CD4-positive, alpha-beta T cell (primary cell): Measurements from ENCODE around the gene TNS3. TPM values are rescaled to one million over a fixed set of nuclear protein-coding genes. Genes with fewer than 3 reads are reported as not detected.

Experiments used
- ATAC-seq: fragments of 200-7000 bp; cut with Tn5 transposase; one replicate; pipeline ENCODE4 v1.10.0; 2022; ENCODE audit warnings: mild to moderate bottlenecking; ENCODE audit not compliant: poor library complexity
- CTCF ChIA-PET: fragments of 350-600 bp; sonication (Branson Sonifier 250); formaldehyde crosslinking; loops from one replicate; lab custom pipeline; 2021; ENCODE audit warnings: antibody characterized with exemption, inconsistent platforms; lab: Charles Lee
- POLR2A ChIA-PET: fragments of 350-600 bp; sonication (Branson Sonifier 250); formaldehyde crosslinking; loops from one replicate; lab custom pipeline; 2021; ENCODE audit warnings: antibody characterized with exemption, inconsistent platforms; lab: Charles Lee
- DNase-seq, 14 experiments: peaks; one replicate each; pipeline ENCODE4 v3.0.0-alpha.2; 2013 to 2020; ENCODE audit warnings: mixed read lengths in 2 of 14
- H3K27ac ChIP-seq, 2 donors: one replicate each; pipeline versions ENCODE4 v1.5.1 to v1.7.0; 2013; ENCODE audit warnings: low read length in 2 of 2, low read depth in 1 of 2, mild to moderate bottlenecking in 1 of 2
- H3K27me3 ChIP-seq, 2 experiments: 1 replicate in 1 of 2; 2 replicates in 1 of 2; pipeline versions ENCODE4 v1.6.1 to v1.7.0; 2013; ENCODE audit warnings: low read length in 2 of 2, control low read depth in 1 of 2, mild to moderate bottlenecking in 1 of 2, moderate library complexity in 1 of 2; ENCODE audit not compliant: insufficient read depth in 2 of 2, control insufficient read depth in 1 of 2
- H3K36me3 ChIP-seq: one replicate; pipeline ENCODE4 v1.6.1; 2013; ENCODE audit warnings: low read length, control low read depth; ENCODE audit not compliant: insufficient read depth
- H3K4me1 ChIP-seq: one replicate; pipeline ENCODE4 v1.6.1; 2013; ENCODE audit warnings: low read length, control low read depth; ENCODE audit not compliant: insufficient read depth
- H3K4me3 ChIP-seq: one replicate; pipeline ENCODE4 v1.5.1; 2013; ENCODE audit warnings: mild to moderate bottlenecking, low read length, moderate library complexity
- H3K9me3 ChIP-seq, 2 experiments: 1 replicate in 1 of 2; 2 replicates in 1 of 2; pipeline versions ENCODE4 v1.6.1 to v1.7.0; 2013; ENCODE audit warnings: low read length in 2 of 2, mild to moderate bottlenecking in 2 of 2, control low read depth in 1 of 2, moderate library complexity in 1 of 2; ENCODE audit not compliant: control insufficient read depth in 1 of 2, insufficient read depth in 1 of 2
- H3K27ac Mint-ChIP-seq: one replicate; pipeline ENCODE4 v1.8.0; 2020; ENCODE audit warnings: mixed read lengths
- H3K27me3 Mint-ChIP-seq: one replicate; pipeline ENCODE4 v1.8.0; 2021; ENCODE audit warnings: mixed read lengths
- H3K36me3 Mint-ChIP-seq: one replicate; pipeline ENCODE4 v1.8.0; 2021; ENCODE audit warnings: low read depth, mixed read lengths
- H3K4me1 Mint-ChIP-seq: one replicate; pipeline ENCODE4 v1.8.0; 2021; ENCODE audit warnings: low read depth, mixed read lengths
- H3K4me3 Mint-ChIP-seq: one replicate; pipeline ENCODE4 v1.8.0; 2020; ENCODE audit warnings: mild to moderate bottlenecking, mixed read lengths
- H3K9me3 Mint-ChIP-seq: one replicate; pipeline ENCODE4 v1.8.0; 2020; ENCODE audit warnings: mixed read lengths
- intact Hi-C, 2 experiments: fragments of 100-400 bp; cut with DNase I in 1 of 2; cut with micrococcal nuclease in 1 of 2; formaldehyde crosslinking; loops; one replicate each; pipeline versions ENCODE4 v1.15.1 to v1.9.0; 2023 to 2025; cut with DNase I, micrococcal nuclease
- total RNA-seq, 174 experiments: library from RNA in 2 of 174; stranded (reverse) in 2 of 174; gene quantifications; one replicate each; pipeline ENCODE4 v1.2.3 and lab custom pipeline; 2021 to 2026
- TF ChIP-seq, protein P1 (sequence below): fragments of 200-600 bp; IDR thresholded peaks from one replicate; pipeline ENCODE4 v1.8.0; 2022; ENCODE audit warnings: antibody characterized with exemption, mild to moderate bottlenecking

Gene TNS3
- total RNA-seq, 2 experiments from 2014 or later, result 0.16 to 0.47 TPM

GRCh38 chr7:47464266-47464665 lies 117.6 kb downstream of the TNS3 start:
- POLR2A ChIA-PET, result no interaction called here
- intact Hi-C loops, result no loop called here

GRCh38 chr7:47461746-47462145 lies 120.2 kb downstream of the TNS3 start:
- Mint-ChIP-seq H3K4me1 (no peaks in the 10 kb centered on the region), H3K9me3 (no peaks in the 10 kb centered on the region), H3K27me3 (no peaks in the 10 kb centered on the region), H3K36me3 (no peaks in the 10 kb centered on the region), H3K4me3 (no peak overlapping the region), H3K27ac (no peak overlapping the region)
- no peaks in the 10 kb centered on the region for H3K4me1 ChIP-seq
- H3K36me3 ChIP-seq, result no peaks in the 10 kb centered on the region
- H3K27ac ChIP-seq, result no peak overlapping the region
- ChIA-PET POLR2A (no interaction called here), CTCF (no interaction called here)
- H3K9me3 ChIP-seq, result peaks cover 0 to 5% of the 10 kb centered on the region in 2 experiments
- DNase-seq (no peak), ATAC-seq (no peak)
- intact Hi-C loops, result no loop called here
- H3K27me3 ChIP-seq, result peaks cover 0 to 2% of the 10 kb centered on the region in 2 experiments
- no peak overlapping the region for H3K4me3 ChIP-seq
- TF ChIP-seq, protein P1, sequence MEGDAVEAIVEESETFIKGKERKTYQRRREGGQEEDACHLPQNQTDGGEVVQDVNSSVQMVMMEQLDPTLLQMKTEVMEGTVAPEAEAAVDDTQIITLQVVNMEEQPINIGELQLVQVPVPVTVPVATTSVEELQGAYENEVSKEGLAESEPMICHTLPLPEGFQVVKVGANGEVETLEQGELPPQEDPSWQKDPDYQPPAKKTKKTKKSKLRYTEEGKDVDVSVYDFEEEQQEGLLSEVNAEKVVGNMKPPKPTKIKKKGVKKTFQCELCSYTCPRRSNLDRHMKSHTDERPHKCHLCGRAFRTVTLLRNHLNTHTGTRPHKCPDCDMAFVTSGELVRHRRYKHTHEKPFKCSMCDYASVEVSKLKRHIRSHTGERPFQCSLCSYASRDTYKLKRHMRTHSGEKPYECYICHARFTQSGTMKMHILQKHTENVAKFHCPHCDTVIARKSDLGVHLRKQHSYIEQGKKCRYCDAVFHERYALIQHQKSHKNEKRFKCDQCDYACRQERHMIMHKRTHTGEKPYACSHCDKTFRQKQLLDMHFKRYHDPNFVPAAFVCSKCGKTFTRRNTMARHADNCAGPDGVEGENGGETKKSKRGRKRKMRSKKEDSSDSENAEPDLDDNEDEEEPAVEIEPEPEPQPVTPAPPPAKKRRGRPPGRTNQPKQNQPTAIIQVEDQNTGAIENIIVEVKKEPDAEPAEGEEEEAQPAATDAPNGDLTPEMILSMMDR, result no peak

More at GRCh38 chr7:47464266-47464665, 117.6 kb downstream of the TNS3 start:
- Histone ChIP-seq H3K4me1 (no peaks in the 10 kb centered on the region), H3K36me3 (no peaks in the 10 kb centered on the region), H3K9me3 (peaks cover 0 to 5% of the 10 kb centered on the region in 2 experiments), H3K4me3 (no peak overlapping the region), H3K27ac (no peak overlapping the region), H3K27me3 (peaks cover 0 to 2% of the 10 kb centered on the region in 2 experiments)
- H3K27ac Mint-ChIP-seq, result no peak overlapping the region
- CTCF ChIA-PET, result no interaction called here
- ATAC-seq (no peak), DNase-seq (no peak)
- H3K9me3 Mint-ChIP-seq, result no peaks in the 10 kb centered on the region
- no peaks in the 10 kb centered on the region for H3K4me1 Mint-ChIP-seq
- TF ChIP-seq, protein P1, result no peak
- no peaks in the 10 kb centered on the region for H3K27me3 Mint-ChIP-seq
- no peak overlapping the region for H3K4me3 Mint-ChIP-seq
- no peaks in the 10 kb centered on the region for H3K36me3 Mint-ChIP-seq

GRCh38 chr7:47461161-47461560 lies 120.8 kb downstream of the TNS3 start:
- intact Hi-C loops, result no loop called here
- TF ChIP-seq, protein P1, result no peak
- no peaks in the 10 kb centered on the region for H3K36me3 Mint-ChIP-seq
- peaks cover 0 to 2% of the 10 kb centered on the region in 2 experiments for H3K27me3 ChIP-seq
- no peak for DNase-seq
- H3K9me3 ChIP-seq, result peaks cover 0 to 5% of the 10 kb centered on the region in 2 experiments
- no peak overlapping the region for H3K27ac ChIP-seq
- H3K9me3 Mint-ChIP-seq, result no peaks in the 10 kb centered on the region
- H3K27ac Mint-ChIP-seq, result no peak overlapping the region
- H3K27me3 Mint-ChIP-seq, result no peaks in the 10 kb centered on the region
- CTCF ChIA-PET, result no interaction called here
- H3K36me3 ChIP-seq, result no peaks in the 10 kb centered on the region
- H3K4me1 ChIP-seq, result no peaks in the 10 kb centered on the region
- H3K4me1 Mint-ChIP-seq, result no peaks in the 10 kb centered on the region
- ATAC-seq, result no peak
- POLR2A ChIA-PET, result no interaction called here
- no peak overlapping the region for H3K4me3 Mint-ChIP-seq
- H3K4me3 ChIP-seq, result no peak overlapping the region
